AG08395 (cell line): Measurements from ENCODE around the gene FAM240B.

Experiments used
- DNase-seq: peaks from one replicate; pipeline ENCODE4 v3.0.0; 2012; ENCODE audit warnings: mixed read lengths, low spot score

FAM240B gene

GRCh38 chr9:38700695-38701094 lies 19.2 kb downstream of the FAM240B start:
- DNase-seq = no peak

- no peak for DNase-seq
These were observed 20.6 kb downstream of the FAM240B start for GRCh38 chr9:38699337-38699736.

- DNase-seq = no peak
These were observed 22.1 kb downstream of the FAM240B start for GRCh38 chr9:38697776-38698300.

GRCh38 chr9:38696999-38697398 lies 22.9 kb downstream of the FAM240B start:
- DNase-seq = no peak

GRCh38 chr9:38694676-38695075 lies 25.3 kb downstream of the FAM240B start:
- DNase-seq = no peak

- DNase-seq = no peak
These were observed 27.2 kb downstream of the FAM240B start for GRCh38 chr9:38692707-38693106.

- no peak for DNase-seq
These were observed 29.4 kb downstream of the FAM240B start for GRCh38 chr9:38690574-38690973.

GRCh38 chr9:38689678-38690077 lies 30.3 kb downstream of the FAM240B start:
- DNase-seq = no peak

- no peak for DNase-seq
These were observed 31.9 kb downstream of the FAM240B start for GRCh38 chr9:38687992-38688391.

- no peak for DNase-seq
These were observed 32.5 kb downstream of the FAM240B start for GRCh38 chr9:38687389-38687842.

GRCh38 chr9:38686933-38687332 lies 33.0 kb downstream of the FAM240B start:
- no peak for DNase-seq

GRCh38 chr9:38685535-38685934 lies 34.4 kb downstream of the FAM240B start:
- no peak for DNase-seq

GRCh38 chr9:38683336-38683735 lies 36.6 kb downstream of the FAM240B start:
- DNase-seq = no peak

GRCh38 chr9:38682713-38683112 lies 37.2 kb downstream of the FAM240B start:
- DNase-seq = peak; percentile 38

GRCh38 chr9:38681747-38682227 lies 38.1 kb downstream of the FAM240B start:
- DNase-seq = peak; percentile 45

GRCh38 chr9:38680837-38681445 lies 39.0 kb downstream of the FAM240B start:
- no peak for DNase-seq

- DNase-seq = no peak
These were observed 42.2 kb downstream of the FAM240B start for GRCh38 chr9:38677660-38678303.

GRCh38 chr9:38675831-38676230 lies 44.1 kb downstream of the FAM240B start:
- DNase-seq = no peak

- no peak for DNase-seq
These were observed 44.7 kb downstream of the FAM240B start for GRCh38 chr9:38675211-38675610.

- no peak for DNase-seq
These were observed 46.3 kb downstream of the FAM240B start for GRCh38 chr9:38673399-38674193.

- DNase-seq = no peak
These were observed 48.2 kb downstream of the FAM240B start for GRCh38 chr9:38671748-38672147.

GRCh38 chr9:38671372-38671731 lies 48.6 kb downstream of the FAM240B start:
- no peak for DNase-seq
